B cell (primary cell): ENCODE results near the gene XXYLT1.

ENCODE experiments used
- EZH2 ChIP-seq: IDR thresholded peaks from 2 replicates; pipeline ENCODE4 v1.6.1; 2012; ENCODE audit warnings: borderline replicate concordance, low read depth, mild to moderate bottlenecking, moderate library complexity, low read length; ENCODE audit not compliant: insufficient read depth, poor library complexity, severe bottlenecking
- TF ChIP-seq, protein P1 (sequence below): fragments of 200-600 bp; IDR thresholded peaks from one replicate; pipeline ENCODE4 v1.8.0; 2022; ENCODE audit warnings: antibody characterized with exemption, mild to moderate bottlenecking

- TF ChIP-seq, protein P1, sequence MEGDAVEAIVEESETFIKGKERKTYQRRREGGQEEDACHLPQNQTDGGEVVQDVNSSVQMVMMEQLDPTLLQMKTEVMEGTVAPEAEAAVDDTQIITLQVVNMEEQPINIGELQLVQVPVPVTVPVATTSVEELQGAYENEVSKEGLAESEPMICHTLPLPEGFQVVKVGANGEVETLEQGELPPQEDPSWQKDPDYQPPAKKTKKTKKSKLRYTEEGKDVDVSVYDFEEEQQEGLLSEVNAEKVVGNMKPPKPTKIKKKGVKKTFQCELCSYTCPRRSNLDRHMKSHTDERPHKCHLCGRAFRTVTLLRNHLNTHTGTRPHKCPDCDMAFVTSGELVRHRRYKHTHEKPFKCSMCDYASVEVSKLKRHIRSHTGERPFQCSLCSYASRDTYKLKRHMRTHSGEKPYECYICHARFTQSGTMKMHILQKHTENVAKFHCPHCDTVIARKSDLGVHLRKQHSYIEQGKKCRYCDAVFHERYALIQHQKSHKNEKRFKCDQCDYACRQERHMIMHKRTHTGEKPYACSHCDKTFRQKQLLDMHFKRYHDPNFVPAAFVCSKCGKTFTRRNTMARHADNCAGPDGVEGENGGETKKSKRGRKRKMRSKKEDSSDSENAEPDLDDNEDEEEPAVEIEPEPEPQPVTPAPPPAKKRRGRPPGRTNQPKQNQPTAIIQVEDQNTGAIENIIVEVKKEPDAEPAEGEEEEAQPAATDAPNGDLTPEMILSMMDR = no peak
- no peak for TF ChIP-seq EZH2
These were observed 24.4 kb downstream of the XXYLT1 start for GRCh38 chr3:195246581-195246995.
